Ovary (tissue), 3 donors: ENCODE data around the gene GSK3B.

ENCODE experiments used
- CTCF ChIP-seq, 3 donors: fragments of 450-650 bp in 2 of 3; fragments of 200-600 bp in 1 of 3; IDR thresholded peaks; one replicate each; pipeline versions ENCODE4 v1.5.1 to v1.8.0; 2016 to 2022; ENCODE audit warnings: antibody characterized with exemption in 3 of 3, mild to moderate bottlenecking in 1 of 3
- EP300 ChIP-seq: sonication (generic); formaldehyde crosslinking; IDR thresholded peaks from one replicate; pipeline ENCODE4 v1.6.1; 2017; ENCODE audit warnings: antibody characterized with exemption
- POLR2A ChIP-seq: fragments of 450-650 bp; IDR thresholded peaks from one replicate; pipeline ENCODE4 v1.6.1; 2017; ENCODE audit warnings: antibody characterized with exemption, mild to moderate bottlenecking, moderate library complexity
- donor health status: DM: no; HTN: no; CAD: no.

GRCh38 chr3:119891944-119892721 lies 202.1 kb downstream of the GSK3B start:
- peak; percentile 45 to 73 (median 57) for TF ChIP-seq CTCF (IDR thresholded peaks at IDR 0.05)
- no peak for TF ChIP-seq POLR2A
- no peak for TF ChIP-seq EP300
